ENCODE data around the gene OR2Y1.
"Not testable (repeated sequence)": the region's sequence is repeated elsewhere in the genome, so short reads cannot be mapped to it uniquely, and the experiment has no call there.

Gene OR2Y1

GRCh38 chr5:180739271-180739670, 587 bp downstream of the OR2Y1 start:
- no peak for DNase-seq (ENCODE audit: low spot score)

GRCh38 chr5:180736536-180736935, 3.3 kb downstream of the OR2Y1 start:
- DNase-seq (ENCODE audit: low spot score): no peak

- DNase-seq (ENCODE audit: low spot score): no peak
Measured at GRCh38 chr5:180724944-180725343, 14.9 kb downstream of the OR2Y1 start.

- no peak for DNase-seq (ENCODE audit: low spot score)
Measured at GRCh38 chr5:180723936-180724335, 15.9 kb downstream of the OR2Y1 start.

GRCh38 chr5:180720486-180720885, 19.4 kb downstream of the OR2Y1 start:
- no peak for DNase-seq (ENCODE audit: low spot score)

- DNase-seq (ENCODE audit: low spot score): no peak
Measured at GRCh38 chr5:180719781-180720180, 20.1 kb downstream of the OR2Y1 start.

- DNase-seq (ENCODE audit: low spot score): peak; percentile 46
Measured at GRCh38 chr5:180718810-180719453, 20.9 kb downstream of the OR2Y1 start.

GRCh38 chr5:180717989-180718388, 21.9 kb downstream of the OR2Y1 start:
- DNase-seq (ENCODE audit: low spot score): no peak

- no peak for DNase-seq (ENCODE audit: low spot score)
Measured at GRCh38 chr5:180704362-180704761, 35.5 kb downstream of the OR2Y1 start.

GRCh38 chr5:180703912-180704311, 35.9 kb downstream of the OR2Y1 start:
- DNase-seq (ENCODE audit: low spot score): no peak

GRCh38 chr5:180703371-180703770, 36.5 kb downstream of the OR2Y1 start:
- not testable (repeated sequence) for DNase-seq (ENCODE audit: low spot score)

- not testable (repeated sequence) for DNase-seq (ENCODE audit: low spot score)
Measured at GRCh38 chr5:180700440-180700839, 39.4 kb downstream of the OR2Y1 start.

GRCh38 chr5:180699042-180699441, 40.8 kb downstream of the OR2Y1 start:
- DNase-seq (ENCODE audit: low spot score): no peak

GRCh38 chr5:180696116-180696515, 43.7 kb downstream of the OR2Y1 start:
- DNase-seq (ENCODE audit: low spot score): no peak

- no peak for DNase-seq (ENCODE audit: low spot score)
Measured at GRCh38 chr5:180692429-180692828, 47.4 kb downstream of the OR2Y1 start.

- no peak for DNase-seq (ENCODE audit: low spot score)
Measured at GRCh38 chr5:180691046-180691445, 48.8 kb downstream of the OR2Y1 start.

GRCh38 chr5:180690562-180690961, 49.3 kb downstream of the OR2Y1 start:
- DNase-seq (ENCODE audit: low spot score): no peak

- DNase-seq (ENCODE audit: low spot score): no peak
Measured at GRCh38 chr5:180689775-180690174, 50.1 kb downstream of the OR2Y1 start.

Measured in CD4-positive, alpha-beta T cell treated with Interleukin-15 for 4 hours (primary cell).